Measurements from ENCODE around the gene SLC39A11. TPM values are rescaled to one million over a fixed set of nuclear protein-coding genes. Genes with fewer than 3 reads are reported as not detected.
"Not testable (repeated sequence)": the region's sequence is repeated elsewhere in the genome, so short reads cannot be mapped to it uniquely, and the experiment has no call there.

SLC39A11 gene
- polyA plus RNA-seq, 10 donors: 8.2 to 10.9 (median 9.6) TPM

DNA sequence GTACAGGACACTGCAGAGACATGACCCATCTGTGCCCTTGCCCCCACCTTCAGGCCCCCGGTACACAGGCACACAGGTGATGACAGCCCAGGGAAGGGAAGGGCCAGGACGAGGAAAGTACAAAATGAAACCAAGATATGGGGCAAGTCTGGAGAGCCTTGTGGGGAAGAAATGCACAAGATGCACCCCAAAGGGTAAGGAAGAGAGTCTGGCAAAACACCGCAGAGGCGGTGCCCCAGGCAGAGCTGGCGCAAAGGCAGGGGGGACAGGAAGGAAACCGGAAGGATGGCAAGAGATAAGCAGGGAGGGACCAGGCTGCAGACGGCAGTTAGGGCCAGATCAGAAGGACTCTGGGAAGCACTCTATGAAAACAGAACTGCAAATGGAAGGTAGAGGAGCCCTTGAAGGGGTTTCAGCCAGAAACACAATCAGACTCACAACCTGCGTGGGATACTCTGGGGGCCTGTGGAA lies 81.4 kb downstream of the SLC39A11 start:
- DNase-seq: no peak

DNA sequence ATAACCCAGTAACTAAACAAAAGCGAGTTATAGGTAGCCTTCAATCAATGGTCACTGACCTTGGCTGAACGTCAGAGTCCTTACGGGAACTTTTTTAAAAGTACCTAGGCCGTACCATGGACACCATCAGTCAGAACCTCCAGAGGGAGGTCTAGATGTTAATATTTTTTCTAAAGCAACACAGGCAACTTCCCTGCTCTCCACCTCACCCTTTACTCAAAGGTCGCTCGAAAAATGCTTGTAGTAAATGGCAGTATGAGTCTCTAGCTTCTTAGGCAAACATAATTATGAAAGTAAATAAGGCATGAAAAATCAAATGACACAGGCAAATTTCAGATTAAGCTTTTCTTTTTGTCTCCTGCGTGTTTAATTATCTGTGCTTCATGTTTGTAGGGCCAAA lies 82.1 kb downstream of the SLC39A11 start:
- DNase-seq: no peak

DNA sequence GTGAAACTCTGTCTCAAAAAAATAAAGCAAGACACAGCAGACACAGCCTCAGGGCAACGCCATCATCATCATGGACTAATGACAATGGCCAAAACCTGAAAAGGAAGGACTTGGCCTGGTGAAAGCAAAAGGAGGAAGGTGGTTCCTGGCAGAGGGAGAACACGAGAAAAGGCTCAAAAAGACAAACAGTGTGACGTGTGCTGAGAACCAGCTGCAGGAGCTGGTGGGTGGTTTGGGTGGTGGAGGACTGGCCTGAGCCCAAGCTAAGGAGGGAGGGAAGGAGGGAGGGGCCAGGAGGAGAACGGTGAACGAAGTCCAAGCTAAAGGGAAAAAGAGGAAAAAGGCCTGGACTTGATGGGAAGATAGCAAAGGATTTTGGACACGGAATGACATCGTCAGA lies 85.1 kb downstream of the SLC39A11 start:
- no peak for DNase-seq

DNA sequence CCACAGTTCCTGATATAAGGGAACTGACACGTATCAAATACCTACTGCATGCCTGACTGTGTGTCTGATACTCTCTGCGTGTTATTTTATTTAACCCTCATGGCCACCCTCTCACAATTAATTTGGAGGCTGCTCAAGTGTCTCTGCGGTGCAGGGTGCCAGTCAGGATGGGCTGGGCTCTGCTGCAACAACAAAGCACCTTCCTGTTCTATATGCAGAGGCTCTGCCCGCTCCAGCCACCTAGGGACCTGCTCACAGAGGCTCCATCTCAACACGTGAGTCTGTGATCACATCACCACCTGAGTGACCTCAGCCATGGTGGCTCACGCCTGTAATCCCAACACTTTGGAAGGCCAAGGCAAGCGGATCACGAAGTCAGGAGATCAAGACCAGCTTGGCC lies 87.1 kb downstream of the SLC39A11 start:
- DNase-seq: no peak

DNA sequence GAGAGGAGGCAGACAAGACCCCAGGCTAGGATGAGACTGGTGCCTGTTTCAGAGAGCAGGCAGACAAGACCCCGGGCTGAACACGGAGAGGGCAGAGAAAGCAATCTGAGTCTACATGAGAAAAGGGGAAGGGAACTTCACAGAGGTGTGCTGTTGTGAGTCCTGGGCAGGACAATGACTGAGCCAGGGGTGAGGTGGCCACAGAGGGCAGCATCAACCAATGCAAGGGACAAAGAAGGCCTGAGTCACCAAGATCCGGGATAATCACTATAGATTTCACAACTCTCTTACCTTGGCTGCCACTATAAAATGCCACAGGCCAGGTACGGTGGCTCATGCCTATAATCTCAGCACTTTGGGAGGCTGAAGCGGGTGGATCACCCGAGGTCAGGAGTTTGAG lies 89.0 kb downstream of the SLC39A11 start:
- no peak for DNase-seq

DNA sequence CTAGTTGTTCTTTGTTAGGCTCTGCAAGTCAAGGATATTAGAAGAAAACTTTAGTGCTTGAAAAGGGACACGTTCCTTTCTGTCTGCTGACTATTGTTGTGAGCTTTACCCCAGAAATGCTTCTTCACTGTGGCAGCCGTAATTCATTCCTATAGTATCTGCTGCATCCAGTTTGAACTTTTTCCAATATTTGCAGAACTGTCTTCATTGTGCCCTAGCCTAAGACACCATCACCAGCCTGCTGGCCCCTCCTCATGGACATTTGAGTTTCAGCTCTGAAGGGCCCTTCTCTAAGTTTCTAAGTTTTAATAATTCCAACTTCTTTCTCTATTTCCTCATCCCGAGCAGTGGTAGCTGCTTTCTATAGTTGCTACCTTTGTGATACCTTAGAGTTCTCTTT lies 91.7 kb downstream of the SLC39A11 start:
- no peak for DNase-seq

DNA sequence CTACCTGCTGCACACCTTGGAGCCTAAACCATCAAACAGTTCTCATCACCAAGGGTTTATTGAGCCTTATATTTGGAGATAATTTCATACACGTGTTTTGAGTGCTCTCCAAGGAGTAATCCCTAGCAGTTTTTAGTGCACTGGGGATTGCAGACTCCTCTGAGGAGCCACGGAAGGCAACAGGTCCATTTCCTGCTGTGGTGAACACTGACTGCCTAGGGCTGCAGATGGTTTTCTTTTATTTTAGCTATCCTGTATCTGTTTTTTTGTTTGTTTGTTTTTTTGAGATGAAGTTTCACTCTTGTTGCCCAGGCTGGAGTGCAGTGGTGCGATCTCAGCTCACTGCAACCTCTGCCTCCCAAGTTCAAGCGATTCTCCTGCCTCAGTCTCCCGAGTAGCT lies 93.0 kb downstream of the SLC39A11 start:
- DNase-seq: not testable (repeated sequence)

DNA sequence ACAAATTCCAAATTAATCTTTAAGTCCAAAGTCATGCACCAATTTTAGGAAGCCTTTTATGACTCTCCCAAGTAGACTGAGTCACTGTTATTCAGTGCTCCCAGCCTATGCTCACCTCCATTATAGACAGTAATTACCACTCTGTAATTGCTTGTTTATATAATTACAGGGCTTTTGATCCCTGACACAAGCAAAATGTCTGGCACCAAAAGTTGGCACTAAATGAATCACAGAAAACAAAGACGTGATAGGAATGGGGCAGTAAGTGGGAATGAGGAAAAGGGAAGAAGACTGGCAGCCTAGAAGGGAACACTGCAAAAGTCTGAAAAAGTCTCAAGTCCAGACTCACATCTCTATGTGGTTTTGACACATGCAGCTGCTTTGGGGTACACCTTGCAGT lies 94.1 kb downstream of the SLC39A11 start:
- no peak for DNase-seq

DNA sequence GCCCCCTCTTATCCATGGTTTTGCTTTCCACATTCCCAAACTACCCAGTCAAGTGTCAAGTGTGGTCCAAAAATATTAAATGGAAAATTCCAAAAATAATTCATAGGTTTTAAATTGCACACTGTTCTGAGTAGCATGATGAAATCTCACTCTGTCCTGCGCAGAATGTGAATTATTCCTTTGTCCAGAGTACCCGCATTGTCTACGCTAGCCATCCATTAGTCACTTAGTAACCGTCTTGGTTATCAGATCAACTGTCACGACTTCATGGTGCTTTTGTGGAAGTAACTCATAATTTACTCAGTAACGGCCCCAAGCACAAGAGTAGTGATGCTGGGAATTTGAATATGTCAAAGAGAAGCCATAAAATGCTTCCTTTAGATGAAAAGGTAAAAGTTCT lies 94.9 kb downstream of the SLC39A11 start:
- no peak for DNase-seq

DNA sequence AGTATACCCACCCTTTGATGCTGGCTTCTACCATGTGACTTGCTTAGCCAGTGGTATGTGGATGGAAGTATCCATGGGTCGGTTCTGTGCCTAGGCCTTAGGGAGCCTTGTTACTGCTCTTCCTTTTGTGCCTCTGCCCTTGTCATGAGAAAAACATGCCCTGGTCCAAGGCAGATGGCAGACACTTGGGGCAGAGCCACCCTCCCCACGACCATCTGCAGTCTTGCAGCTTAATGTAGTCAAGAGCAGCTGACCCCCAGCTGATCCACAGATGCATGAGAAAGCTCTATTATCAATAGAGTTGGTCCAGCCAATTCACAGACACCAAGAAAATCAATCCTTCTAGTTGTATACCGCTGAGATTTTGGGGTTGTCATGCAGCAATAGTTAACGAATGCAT lies 95.7 kb downstream of the SLC39A11 start:
- no peak for DNase-seq

DNA sequence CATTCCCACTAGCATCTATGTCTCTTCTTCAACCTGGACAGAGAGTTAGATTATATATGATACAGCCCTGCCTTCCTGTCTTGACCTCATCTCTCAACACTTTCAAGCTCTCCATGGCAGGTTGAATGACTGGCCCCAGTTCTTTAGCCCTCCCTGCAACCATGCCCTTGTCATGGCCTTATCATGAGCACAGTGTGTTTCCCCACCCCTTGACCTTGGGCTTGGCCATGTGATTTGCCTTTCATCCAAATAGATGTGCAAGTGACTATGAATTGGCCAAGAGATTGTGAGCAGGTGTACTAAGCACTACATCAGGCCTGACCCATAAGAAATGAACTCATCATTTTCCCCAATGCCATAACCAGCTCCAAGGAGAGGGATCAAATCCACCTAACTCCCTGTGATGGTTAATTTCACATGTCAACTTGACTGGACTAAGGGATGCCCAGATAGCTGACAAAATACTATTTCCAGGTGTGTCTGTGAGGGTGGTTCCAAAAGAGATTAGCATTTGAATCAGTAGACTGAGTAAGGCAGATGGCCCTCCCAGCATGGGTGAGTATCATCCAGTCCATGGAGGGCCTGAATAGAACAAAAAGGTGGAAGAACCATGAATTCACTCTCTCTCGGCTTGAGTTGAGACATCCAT lies 97.4 kb downstream of the SLC39A11 start:
- DNase-seq: no peak

DNA sequence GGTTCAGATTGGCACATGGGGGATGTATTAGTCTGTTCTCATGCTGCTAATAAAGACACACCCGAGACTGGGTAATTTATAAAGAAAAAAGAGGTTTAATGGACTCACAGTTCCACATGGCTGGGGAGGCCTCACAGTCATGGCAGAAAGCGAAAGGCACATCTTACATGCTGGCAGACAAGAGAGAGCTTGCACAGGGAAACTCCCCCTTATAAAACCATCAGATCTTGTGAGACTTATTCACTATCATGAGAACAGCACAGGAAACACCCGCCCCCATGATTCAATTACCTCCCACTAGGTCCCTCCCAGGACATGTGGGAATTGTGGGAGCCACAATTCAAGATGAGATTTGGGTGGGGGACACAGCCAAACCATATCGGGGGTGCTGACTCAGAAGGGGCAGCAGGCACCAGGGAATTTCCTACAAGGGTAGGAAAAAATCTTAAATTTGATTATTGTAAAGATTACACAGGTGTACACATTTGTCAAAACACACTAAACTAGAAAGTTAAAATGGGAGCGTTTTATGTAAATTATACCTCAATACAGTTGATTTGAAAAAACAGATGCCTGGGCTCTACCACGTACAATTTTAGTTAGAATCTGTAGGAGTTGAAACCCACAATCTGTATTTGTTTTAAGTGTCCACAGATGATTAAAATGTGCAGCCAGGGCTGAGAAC lies 99.6 kb downstream of the SLC39A11 start:
- not testable (repeated sequence) for DNase-seq

DNA sequence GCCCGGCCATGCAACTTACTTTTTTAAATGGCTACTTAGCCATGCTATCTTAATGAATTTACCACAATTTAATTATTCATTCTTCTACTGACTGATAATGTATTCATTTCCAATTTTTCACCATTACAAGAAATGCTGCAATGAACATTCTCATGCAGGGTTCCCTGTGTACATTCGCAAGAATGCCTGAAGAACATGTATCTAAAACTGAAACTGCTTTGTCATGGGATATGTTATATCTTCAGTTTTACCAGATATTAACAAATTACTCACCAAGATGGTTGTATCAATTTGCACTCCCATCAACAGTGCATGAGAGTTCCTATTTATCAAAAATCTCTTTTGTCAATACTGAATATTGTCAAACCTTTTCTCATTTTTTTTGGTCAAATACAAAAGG lies 100.8 kb downstream of the SLC39A11 start:
- no peak for DNase-seq

DNA sequence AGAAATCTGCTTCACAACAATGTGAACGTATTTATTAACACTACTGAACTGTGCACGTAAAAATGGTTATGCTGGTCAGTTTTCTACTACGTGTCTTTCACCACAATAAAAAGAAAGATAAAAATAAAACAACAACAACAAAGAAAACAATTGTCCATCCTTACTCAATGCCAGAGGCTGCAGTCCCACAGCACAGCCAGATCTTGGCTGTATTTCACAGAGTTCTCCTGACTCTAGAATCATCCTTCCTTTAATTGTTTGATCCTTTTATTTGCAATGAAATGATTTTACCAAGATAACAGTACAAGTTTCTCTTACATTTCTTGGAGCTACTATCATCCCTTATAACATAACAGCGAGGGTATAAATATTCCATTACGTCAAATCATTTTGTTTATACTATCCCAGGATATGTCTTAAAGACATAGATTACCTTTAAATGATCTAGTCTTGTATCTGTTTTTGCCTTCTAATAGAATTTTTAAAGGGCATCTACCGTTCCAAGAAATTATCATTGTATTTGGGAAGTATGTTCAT lies 103.3 kb downstream of the SLC39A11 start:
- DNase-seq: no peak

DNA sequence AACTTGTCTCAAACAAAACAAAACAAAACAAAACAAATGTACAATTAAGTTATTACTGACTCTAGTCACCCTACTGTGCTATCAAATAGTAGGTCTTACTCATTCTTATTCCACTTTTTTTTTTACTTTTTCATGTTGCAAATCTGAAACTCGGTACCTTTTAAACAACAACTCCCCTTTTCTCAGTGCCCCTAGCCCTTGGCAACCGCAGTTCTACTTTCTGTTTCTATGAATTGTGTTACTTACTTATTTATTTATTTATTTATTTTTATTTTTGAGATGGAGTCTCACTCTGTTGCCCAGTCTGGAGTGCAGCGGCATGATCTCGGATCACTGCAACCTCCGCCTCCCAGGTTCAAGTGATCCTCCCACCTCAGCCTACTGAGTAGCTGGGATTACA lies 104.0 kb downstream of the SLC39A11 start:
- DNase-seq: no peak

DNA sequence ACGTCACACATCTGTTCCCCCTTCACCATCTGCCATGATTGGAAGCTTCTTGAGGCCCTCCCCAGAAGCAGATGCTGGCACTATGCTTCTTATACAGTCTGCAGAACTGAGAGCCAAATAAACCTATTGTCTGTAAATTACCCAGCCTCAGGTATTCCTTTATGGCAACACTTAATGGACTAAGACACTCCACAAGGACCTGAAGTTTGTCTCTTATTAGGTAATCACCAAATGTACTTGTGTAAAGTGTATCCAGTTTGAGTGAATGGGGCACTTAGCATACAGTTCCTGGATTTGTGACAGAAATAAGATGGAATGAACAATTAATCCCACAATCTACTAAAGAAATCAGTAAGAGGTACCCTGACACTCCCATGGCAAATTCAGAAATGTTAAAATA lies 105.3 kb downstream of the SLC39A11 start:
- no peak for DNase-seq

DNA sequence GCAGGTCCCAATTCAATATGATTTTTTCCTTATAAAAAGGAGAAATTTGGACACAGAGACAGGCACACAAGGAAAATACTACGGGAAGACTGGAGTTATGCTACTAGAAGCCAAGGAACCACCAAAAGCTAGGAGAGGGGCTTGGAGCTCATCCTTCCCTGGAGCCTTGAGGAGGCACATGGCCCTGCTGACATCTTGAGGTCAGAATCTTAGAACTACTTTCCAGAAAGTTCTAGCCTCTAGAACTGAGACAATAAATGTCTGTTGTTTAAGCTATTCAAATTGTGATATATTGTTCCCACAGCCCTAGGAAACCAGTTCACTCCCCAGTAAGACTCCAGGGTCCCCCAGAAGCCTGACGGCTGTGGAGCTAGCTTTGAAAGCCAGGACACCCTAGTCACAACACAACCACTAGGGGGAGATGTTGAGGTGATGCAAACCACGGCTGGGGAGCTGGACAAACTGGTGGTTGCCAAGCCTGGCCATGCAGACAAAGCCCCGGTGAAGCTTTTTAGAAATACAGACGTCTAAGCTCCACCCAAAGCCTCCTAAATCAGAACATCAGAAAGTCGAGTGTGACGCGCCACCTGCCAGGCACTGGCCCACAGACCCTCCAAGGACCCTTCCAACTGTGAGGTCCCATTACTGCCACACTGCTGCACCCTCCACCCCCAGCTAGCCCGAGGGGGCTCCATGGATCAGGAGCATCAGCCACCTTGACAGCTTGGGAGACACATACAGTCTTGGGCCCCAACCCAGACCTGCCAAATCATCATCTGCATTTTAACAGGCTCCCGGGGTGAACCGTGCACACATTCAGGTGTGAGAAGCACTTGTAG lies 106.4 kb downstream of the SLC39A11 start:
- DNase-seq: peak; percentile 39 to 61 (median 44)

DNA sequence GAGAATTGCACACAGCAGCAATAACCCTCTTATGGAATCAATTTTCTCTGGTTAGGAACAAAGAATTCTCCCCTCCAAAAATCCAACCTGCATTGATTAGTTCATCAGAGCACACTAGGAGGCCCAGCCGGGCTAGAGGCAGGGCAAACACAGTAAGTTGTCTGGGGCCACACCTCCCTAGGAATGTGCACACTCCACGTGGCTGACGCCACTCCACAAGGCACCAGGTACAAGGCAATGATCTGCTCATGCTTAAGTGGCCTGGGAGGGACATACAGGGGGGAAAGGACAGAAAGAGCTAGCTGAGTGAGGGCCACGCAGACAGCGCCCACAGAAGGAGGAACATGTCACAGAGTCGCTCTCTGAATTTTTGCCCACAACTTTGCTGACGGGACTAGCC lies 107.6 kb downstream of the SLC39A11 start:
- DNase-seq: no peak

DNA sequence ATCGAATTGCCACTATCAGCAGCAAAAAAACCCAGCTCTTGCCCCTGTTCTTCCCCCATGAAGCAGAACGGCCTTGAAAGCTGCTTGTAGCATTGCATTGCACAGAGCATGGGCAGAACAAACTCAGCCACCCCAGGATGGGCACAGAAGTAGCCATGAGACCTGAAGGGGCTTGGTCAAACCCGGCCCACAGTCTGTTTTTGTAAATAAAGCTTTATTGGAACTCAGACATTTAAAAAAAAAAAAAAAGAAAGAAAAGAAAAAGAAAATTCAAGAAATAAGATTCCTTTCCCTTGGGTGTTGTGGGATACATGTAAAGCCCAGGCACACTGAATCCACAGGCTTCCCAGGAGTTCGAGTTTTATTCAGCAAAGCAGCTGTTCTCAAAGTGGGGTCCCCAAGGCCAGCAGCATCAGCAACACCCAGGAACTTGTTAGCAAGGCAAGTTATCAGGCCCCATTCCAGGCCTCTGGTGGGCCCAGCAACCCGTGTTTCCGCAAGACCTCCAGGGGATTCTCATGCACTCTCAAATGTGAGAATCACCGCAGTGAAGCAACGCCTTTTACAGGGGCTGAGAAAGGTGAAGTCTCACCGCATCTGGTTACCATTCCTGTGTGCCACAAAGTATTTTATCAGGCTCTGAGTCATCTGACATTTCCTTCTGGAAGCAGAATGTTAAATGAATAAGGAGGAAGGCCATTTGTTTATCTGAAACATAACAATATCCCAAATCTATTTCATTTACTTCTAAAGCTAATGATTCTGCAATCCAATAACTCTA lies 108.2 kb downstream of the SLC39A11 start:
- peak in 1 of 3 donors; percentile 56 for DNase-seq

DNA sequence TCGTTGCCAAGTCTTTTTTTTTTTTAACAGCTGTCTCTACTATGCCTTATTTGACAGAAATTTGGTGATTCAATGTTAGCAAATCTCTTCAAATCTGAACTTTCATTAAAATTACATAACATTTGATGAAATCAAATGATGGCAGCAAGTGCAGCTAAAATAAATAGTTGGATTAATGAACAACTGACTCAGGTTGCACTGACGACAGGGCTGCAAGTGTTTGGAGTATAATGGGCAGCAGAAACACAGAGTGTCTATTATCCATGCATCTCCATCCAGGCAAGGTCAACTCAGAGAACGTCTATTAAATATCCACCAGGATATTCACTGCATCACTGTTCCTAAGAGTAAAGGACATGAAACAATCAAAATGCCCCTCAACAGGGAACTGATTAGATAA lies 109.8 kb downstream of the SLC39A11 start:
- DNase-seq: no peak

DNA sequence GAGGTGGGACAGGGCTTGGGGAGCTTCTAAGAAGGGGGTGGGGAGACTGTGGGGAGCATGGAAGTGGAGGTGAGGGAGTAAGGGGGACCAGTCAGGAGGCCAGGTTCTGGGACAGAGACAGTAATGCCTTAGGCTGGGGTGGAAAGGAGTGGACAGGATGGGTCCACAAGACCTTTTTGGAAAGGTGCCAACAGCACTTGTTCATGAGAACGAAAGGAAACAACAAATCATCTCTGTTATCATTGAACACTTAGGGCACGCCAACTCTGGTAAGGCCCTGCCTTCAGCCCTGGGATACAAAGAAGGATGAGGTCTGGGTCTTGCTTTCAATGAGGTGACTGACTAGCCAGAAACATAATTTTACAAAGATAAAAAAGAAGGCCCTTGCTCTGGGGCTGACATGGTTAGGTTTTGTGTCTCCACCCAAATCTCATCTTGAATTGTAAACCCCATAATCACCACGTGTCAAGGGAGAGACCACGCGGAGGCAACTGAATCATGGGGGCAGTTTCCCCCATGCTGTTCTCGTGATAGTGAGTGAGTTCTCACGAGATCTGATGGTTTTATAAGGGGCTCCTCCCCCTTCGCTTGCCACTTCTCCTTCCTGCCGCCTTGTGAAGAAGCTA lies 113.8 kb downstream of the SLC39A11 start:
- no peak for DNase-seq

Data from muscle of back (tissue), 11 donors.